LHCN-M2 (cell line): ENCODE data around the gene NUP205. TPM values are rescaled to one million over a fixed set of nuclear protein-coding genes. Genes with fewer than 3 reads are reported as not detected.

Source experiments
- total RNA-seq: library from RNA; depleted of rRNA; stranded (reverse); fragments of >200 nt; gene quantifications from 2 replicates; pipeline ENCODE4 v1.2.3, GENCODE V29; 2014; rRNA removed

NUP205 gene
- total RNA-seq, 1 experiment from 2014 or later, result 116 TPM

Other genes starting within 250 kb of the NUP205 start
- gene CNOT4, start 47.8 kb upstream of the NUP205 start, total RNA-seq, result 11.3 and 15.7 TPM in 2 replicates
- 21.6 and 26.7 TPM in 2 replicates for gene STMP1, start 104.6 kb downstream of the NUP205 start, total RNA-seq
- 0.06 TPM in 1 of 2 replicates, not detected in the other for gene SLC13A4, start 170.3 kb downstream of the NUP205 start, total RNA-seq
- gene FAM180A, start 190.9 kb downstream of the NUP205 start, total RNA-seq, result 3.7 and 4.1 TPM in 2 replicates